Brain microvascular endothelial cell (primary cell): ENCODE results near the gene RASGRF1.

ENCODE experiments used
- DNase-seq: peaks from one replicate; pipeline ENCODE4 v3.0.0-alpha.2; 2020
- H3K27ac ChIP-seq: fragments of 250-450 bp; sonication (Bioruptor Pico); 2 replicates; pipeline ENCODE4 v1.5.1; 2020; ENCODE audit warnings: mild to moderate bottlenecking, moderate library complexity
- H3K27me3 ChIP-seq: fragments of 250-450 bp; sonication (Bioruptor Pico); replicated peaks from 2 replicates; pipeline ENCODE4 v1.5.1; 2020; ENCODE audit warnings: mild to moderate bottlenecking
- H3K36me3 ChIP-seq: fragments of 250-450 bp; sonication (Bioruptor Pico); replicated peaks from 2 replicates; pipeline ENCODE4 v1.5.1; 2020; ENCODE audit warnings: mild to moderate bottlenecking
- H3K4me3 ChIP-seq: 2 replicates; pipeline ENCODE4 v1.5.1; 2011; ENCODE audit warnings: low read depth, mild to moderate bottlenecking, control low read depth, low read length, moderate library complexity
- in situ Hi-C: cut with HindIII; loops from 2 replicates; pipeline ENCODE4 v1.10.0; 2017; ENCODE audit warnings: low sequenced_read_pairs, low pct_ligation_motif_present
- TF ChIP-seq, protein P1 (sequence below): IDR thresholded peaks from 2 replicates; pipeline ENCODE4 v1.5.1; 2011; ENCODE audit warnings: low read depth, mild to moderate bottlenecking, moderate library complexity, low read length, control low read depth, inconsistent platforms; ENCODE audit errors: missing control alignments

RASGRF1 gene

DNA sequence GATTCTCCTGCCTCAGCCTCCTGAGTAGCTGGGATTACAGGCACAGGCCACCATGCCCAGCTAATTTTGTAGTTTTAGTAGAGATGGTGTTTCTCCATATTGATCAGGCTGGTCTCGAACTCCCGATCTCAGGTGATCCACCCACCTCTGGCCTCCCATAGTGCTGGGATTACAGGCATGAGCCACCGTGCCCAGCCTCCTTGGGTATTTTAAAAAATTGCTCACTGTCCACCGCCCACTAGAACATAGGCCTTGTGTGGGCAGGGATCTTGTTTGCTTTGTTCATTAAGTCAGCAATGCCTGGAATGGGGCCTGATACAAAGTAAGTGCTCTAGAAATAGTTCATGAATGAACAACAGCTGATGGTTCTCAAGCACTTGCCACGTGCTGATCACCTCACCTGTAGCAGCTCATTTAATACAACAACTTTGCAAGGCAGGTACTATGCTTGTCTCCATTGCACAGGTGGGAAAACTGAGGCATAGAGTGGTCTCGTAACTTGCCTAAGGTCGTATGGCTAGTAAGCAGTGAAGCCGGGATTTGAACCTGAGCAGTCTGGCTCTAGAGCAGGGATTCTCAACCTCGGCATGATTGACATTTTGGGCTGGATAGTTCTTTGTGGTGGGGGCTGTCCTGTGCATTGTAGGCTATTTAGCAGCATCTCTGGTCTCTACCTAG is 133.0 kb downstream of the RASGRF1 start:
- no peak for DNase-seq
- H3K27me3 ChIP-seq, result no peaks in the 10 kb centered on the region
- no peaks in the 10 kb centered on the region for H3K36me3 ChIP-seq
- TF ChIP-seq, protein P1, sequence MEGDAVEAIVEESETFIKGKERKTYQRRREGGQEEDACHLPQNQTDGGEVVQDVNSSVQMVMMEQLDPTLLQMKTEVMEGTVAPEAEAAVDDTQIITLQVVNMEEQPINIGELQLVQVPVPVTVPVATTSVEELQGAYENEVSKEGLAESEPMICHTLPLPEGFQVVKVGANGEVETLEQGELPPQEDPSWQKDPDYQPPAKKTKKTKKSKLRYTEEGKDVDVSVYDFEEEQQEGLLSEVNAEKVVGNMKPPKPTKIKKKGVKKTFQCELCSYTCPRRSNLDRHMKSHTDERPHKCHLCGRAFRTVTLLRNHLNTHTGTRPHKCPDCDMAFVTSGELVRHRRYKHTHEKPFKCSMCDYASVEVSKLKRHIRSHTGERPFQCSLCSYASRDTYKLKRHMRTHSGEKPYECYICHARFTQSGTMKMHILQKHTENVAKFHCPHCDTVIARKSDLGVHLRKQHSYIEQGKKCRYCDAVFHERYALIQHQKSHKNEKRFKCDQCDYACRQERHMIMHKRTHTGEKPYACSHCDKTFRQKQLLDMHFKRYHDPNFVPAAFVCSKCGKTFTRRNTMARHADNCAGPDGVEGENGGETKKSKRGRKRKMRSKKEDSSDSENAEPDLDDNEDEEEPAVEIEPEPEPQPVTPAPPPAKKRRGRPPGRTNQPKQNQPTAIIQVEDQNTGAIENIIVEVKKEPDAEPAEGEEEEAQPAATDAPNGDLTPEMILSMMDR, result no peak
- no peak overlapping the region for H3K27ac ChIP-seq
- H3K4me3 ChIP-seq, result no peak overlapping the region
- in situ Hi-C loops, result no loop called here

DNA sequence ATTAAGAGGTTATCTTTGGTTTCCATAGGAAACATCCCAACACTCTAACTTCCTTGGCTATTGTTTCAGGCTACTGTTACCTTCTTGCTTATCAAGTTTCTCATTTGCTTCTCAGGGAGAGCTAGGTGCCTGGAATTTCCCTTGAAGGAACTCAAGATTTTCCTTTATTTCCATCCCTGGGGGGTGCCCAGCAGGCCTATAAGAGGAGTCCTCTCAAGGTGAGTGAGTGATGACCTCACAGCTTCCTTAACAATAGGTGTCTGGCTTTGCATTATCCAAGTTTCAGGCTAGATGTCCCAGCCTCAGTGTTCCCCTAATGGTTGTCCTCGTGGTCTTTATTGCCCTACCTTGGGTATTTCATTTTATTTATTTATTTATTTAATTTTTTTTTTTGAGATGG is 133.6 kb downstream of the RASGRF1 start:
- no peak for DNase-seq
- Histone ChIP-seq H3K4me3 (no peak overlapping the region), H3K36me3 (no peaks in the 10 kb centered on the region), H3K27me3 (no peaks in the 10 kb centered on the region), H3K27ac (no peak overlapping the region)
- in situ Hi-C loops, result no loop called here
- TF ChIP-seq, protein P1, result no peak

DNA sequence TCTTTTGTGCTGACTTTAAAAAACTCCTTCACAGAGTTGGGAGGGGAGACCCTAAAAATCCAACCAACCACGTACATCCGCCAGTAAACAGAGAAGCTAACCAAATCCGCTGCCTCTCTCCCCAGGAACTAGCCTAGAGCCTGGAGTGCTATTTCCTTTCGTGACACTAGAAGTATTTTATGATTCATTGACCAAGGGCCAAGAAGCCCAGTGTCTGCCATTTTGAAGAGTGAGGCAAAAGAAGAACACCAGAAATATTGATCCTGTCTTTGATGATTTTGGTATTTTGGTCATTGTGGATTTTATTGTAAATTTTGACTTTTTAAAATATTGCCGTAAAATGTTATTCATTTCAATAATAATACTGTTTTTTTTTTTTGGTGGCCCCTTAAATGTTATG is 135.2 kb downstream of the RASGRF1 start:
- H3K4me3 ChIP-seq, result no peak overlapping the region
- H3K27ac ChIP-seq, result no peak overlapping the region
- in situ Hi-C loops, result no loop called here
- no peaks in the 10 kb centered on the region for H3K36me3 ChIP-seq
- DNase-seq, result no peak
- TF ChIP-seq, protein P1, result no peak
- H3K27me3 ChIP-seq, result no peaks in the 10 kb centered on the region

DNA sequence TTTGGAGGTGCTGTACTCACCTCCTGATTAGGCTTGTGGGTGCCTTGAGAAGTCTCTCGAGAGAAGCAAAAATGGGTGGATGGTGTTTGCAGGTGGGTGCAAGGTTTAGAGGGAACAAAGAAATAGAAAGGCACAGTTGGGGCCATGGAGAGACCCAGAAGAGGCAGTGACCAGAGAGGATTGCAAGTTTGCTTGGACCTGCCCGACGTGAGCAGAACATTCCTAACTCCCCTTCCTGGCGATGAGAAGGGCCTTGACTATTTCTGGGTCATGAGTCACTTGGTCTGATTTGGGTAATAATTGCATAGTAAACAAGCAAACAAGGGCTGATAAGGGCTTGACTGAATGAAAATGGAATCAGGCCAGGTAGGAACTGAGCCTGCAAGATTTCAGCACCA is 138.7 kb downstream of the RASGRF1 start:
- Histone ChIP-seq H3K36me3 (no peaks in the 10 kb centered on the region), H3K27ac (no peak overlapping the region), H3K27me3 (no peaks in the 10 kb centered on the region), H3K4me3 (no peak overlapping the region)
- in situ Hi-C loops, result no loop called here
- TF ChIP-seq, protein P1, result no peak
- DNase-seq, result no peak

DNA sequence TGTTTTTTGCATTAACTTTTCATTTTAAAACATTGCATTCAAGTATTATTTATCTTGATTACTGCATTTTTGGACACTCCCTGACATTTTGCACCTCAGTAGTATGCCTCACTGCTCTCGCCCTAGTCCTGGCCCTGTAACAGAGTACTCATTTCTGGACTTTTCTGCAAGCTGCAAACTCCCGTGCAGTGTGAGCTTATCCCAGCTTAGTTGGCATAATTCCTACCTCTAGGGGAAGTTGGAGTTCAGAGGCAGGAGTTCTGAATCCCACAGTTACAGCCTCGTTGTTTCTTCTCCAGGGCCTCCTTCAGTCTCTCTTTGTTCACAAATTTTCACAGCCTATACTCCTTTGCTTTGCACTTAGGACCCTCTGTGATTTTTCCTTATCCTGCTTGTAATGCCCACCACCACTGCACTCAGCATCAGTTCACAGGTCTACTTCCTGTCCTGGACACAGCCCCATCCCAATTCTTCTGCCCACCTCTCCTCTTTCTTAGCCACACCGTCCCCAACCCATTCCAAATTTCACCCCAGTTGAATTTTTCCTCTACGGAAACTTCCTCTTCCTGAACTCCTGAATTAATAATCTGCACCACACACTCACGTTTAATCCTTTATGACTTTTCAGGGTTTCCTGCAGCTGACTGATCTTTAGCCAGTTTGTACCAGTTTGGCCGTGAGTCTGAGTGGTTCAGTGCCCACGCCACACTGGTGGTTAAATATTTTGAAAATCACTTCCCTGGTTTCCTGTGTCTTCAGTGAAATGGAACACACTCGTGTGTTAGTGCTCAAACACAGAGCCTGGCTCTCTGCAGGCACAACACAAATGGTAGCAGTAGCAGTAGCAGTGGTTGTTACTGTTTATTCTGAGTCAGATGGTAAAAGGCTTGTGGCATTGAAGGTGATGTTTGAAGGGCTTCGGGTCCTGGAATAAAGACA is 139.4 kb downstream of the RASGRF1 start:
- Histone ChIP-seq H3K36me3 (no peaks in the 10 kb centered on the region), H3K4me3 (no peak overlapping the region), H3K27ac (no peak overlapping the region), H3K27me3 (peaks cover 2% of the 10 kb centered on the region)
- in situ Hi-C loops, result no loop called here
- TF ChIP-seq, protein P1, result peak; percentile 52
- DNase-seq, result no peak
